CD1c-positive myeloid dendritic cell (primary cell): ENCODE data around the gene SLC3A2.
"Not testable (repeated sequence)": the region's sequence is repeated elsewhere in the genome, so short reads cannot be mapped to it uniquely, and the experiment has no call there.

Experiments
- DNase-seq: peaks from one replicate; pipeline ENCODE4 v3.0.0-alpha.2; 2016; ENCODE audit errors: extremely low spot score

Gene SLC3A2

GRCh38 chr11:62852523-62853188 lies 28.0 kb upstream of the SLC3A2 start:
- DNase-seq: no peak

GRCh38 chr11:62853279-62853965 lies 27.3 kb upstream of the SLC3A2 start:
- DNase-seq: no peak

- DNase-seq: no peak
Measured at GRCh38 chr11:62854013-62854824, 26.5 kb upstream of the SLC3A2 start.

GRCh38 chr11:62854825-62855570 lies 25.7 kb upstream of the SLC3A2 start:
- DNase-seq: no peak

- peak; percentile 99 for DNase-seq
Measured at GRCh38 chr11:62855571-62856332, 24.9 kb upstream of the SLC3A2 start.

DNA sequence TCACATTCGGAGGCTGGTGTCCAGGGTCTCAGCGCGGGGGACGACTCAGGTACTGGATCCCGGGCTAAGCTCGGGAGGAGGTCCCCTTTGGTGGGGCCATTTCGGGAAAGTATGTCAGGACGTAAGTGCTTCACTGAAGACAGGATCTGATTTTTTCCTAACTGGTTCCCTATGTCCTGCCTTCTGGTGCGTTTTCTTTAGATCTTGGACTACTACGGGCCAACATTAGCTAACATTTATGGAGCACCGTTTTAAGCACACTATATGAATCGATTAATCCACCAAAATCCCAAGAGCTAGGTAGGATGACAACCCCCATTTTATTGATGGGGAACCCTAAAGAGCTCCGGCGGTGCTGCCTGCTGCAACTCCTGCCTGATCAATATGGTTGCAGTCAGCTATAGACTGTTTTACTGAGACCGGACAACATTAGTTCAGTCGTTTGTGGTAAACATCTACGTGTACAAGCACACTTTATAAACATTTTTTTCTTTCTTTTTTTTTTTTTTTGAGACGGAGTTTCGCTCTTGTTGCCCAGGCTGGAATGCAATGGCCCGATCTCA lies 24.3 kb upstream of the SLC3A2 start:
- no peak for DNase-seq

- DNase-seq: peak; percentile 50
Measured at GRCh38 chr11:62857541-62857982, 23.1 kb upstream of the SLC3A2 start.

GRCh38 chr11:62858201-62858600 lies 22.5 kb upstream of the SLC3A2 start:
- DNase-seq: no peak

- DNase-seq: not testable (repeated sequence)
Measured at GRCh38 chr11:62859281-62859703, 21.4 kb upstream of the SLC3A2 start.

DNA sequence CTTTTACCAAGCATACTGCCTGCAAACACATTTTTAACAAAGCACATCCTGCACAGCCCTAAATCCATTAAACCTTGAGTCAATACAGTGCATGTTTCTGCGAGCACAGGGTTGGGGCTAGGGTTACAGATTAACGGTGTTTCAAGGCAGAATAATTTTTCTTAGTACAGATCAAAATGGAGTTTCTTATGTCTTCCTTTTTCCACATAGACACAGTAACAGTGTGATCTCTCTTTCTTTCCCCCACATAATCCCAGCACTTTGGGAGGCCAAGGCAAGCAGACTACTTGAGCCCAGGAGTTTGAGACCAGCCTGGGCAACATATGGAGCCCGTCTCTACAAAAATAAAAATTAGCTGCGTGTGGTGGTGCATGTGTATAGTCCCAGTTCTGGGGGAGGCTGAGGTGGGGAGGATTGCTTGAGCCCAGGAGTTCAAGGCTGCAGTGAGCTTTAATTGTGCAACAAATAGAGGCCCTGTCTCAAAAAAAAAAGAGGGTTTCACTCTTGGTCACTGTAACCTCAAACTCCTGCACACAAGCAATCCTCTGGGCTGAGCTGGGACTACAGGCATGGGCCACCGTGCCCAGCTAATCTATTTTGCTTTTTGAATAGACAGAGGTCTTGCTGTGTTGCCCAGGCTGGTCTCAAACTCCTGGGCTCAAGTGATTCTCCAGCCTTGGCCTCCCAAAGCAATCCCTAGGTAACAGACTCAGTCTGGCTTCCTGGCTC lies 19.7 kb upstream of the SLC3A2 start:
- DNase-seq: no peak

DNA sequence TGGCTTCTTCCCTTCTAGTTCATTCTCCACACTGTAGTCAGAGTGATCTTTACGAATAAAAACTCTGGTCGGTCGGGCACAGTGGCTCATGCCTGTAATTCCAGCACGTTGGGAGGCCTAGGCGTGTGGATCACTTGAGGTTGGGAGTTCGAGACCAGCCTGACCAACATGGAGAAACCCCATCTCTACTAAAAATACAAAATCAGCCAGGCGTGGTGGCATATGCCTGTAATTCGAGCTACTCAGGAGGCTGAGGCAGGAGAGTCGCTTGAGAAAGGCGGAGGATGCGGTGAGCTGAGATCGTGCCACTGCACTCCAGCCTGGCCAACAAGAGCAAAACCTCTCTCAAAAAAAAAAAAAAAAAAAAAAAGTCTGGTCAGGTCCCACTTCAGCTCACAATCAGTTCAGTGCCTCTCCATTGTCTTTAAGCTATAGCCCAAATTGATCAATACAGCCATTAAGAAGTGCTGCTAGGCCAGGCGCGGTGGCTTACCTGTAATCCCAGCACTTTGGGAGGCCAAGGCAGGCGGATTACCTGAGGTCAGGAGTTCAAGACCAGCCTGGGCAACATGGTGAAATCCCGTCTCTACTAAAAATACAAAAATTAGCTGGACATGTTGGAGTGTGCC lies 19.0 kb upstream of the SLC3A2 start:
- not testable (repeated sequence) for DNase-seq

DNA sequence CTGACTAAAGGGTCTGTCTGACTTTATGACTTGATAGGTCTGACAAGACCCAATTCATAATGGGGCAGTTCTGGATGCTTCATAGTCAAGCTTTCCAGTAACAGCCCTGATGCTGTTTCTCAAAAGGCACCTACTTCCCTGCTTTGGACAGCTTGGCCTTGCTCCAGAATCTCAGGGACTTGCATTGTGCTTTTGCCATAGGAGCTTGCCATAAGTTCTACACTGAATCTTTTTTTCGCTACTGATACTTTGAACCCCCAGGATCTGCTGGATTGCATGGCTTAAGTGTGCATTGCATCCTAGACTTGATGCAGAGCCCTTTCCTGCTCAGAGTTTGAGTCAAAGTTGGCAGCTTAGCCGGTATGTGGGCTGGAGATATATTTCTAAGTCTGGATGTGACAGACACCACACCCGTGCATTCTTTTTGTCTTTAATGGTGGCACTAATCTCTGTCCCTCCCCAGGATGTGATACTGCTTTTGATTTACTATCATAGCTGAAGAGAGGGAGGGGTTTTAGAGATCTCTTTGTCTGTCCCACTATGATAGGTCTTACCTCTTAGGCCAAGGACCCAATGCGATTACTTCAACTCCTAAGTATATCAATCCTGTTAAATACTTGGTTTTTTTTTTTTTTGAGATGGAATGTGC lies 16.9 kb upstream of the SLC3A2 start:
- no peak for DNase-seq

DNA sequence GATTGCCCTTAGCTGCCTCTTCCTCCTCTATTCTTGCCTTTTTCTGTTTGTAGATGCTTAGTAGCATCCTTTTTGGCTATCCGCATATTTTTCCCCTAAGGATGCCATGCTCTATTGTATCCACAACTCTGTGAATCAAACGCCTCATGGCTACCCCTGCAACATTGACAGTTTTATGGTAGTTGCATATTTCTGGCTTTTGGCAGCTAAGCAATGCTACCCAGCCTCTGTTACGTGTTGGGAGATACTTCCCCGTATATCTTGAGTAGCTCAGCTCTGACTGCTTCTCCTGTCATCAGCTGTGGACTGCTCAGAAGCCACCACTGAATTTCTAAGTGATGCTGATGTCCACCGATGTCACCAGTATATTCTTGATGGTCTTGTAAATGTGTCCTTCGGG lies 15.1 kb upstream of the SLC3A2 start:
- no peak for DNase-seq

- DNase-seq: no peak
Measured at GRCh38 chr11:62874851-62875250, 5.8 kb upstream of the SLC3A2 start.

DNA sequence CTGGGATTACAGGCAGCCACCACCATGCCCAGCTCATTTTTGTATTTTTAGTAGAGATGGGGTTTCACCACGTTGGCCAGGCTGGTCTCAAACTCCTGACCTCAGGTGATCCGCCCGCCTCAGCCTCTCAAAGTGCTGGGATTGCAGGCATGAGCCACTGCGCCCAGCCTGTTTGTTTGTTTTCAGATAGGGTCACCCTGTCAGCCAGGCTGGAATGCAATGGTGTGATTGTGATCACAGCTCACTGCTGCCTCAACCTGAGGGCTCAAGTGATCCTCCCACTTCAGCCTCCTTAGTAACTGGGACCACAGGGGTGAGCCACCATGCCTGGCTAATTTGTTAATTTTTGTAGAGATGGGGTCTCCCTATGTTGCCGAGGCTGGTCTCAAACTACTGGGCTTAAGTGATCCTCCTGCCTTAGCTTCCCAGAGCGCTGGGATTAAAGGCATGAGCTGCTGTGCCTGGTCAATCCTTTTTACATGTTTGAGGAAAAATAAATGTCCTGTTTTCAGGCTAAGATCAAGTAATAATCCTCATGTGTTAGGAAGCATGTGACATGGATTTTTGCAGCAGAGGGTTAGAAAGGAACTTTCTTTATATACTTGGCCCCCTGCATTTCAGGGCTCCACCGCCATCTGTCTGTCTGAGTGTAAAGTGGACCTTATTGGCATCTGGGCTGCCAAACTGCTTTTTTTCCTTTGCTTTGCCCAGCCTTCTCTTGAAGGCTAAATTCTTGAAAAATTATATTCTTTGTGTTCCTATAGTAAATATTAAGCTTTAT lies 4.8 kb upstream of the SLC3A2 start:
- no peak for DNase-seq

DNA sequence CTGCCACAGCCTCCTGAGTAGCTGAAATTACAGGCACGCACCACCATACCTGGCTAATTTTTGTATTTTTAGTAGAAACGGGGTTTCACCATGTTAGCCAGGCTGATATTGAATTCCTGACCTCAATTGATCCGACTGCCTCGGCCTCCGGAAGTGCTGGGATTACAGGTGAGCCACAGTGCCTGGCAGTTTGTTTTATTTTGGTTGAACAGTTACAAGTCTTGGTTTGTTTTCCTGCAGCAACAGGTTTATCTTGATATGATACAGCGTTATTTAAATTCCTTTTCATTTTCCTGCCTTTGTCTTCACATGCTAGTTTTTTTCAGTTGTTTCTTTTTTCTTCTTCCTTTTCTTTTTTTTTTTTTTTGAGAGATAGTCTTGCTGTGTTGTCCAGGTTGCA lies 4.0 kb upstream of the SLC3A2 start:
- DNase-seq: no peak

DNA sequence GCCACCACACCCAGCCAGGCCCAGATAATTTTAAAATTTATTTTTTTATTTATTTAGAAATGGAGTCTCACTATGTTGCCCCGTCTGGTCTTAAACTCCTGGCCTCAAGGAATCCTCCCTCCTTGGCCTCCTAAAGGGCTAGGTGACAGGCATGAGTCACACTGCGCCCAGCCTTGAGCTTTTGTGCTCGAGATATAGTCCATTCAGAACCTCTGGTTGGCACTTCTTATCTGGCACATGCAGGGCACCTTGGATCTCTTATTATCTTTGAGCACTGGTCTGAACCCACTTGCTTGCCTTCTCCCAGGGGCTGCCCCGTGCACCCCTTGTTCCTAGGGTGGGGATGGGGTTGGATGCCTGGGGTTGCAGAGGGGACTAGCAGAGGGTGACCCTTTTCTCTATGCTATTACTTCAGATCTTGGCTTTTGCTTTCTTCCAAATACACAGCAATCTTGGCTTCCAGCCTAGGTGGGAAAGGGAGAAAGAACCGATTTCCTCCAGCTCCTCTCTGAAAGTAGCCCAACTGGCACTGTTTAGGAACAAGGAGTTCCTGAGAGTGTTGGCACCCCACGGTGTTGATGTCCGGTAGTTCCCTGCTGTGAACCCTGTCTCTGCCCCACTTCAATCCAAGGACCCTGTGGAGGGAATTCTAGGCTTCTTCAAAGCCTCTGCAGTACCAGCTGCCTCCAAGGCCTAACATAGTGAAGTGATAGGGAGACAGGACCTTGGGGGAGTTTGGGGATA lies 1.3 kb upstream of the SLC3A2 start:
- DNase-seq: no peak
